Breast epithelium (tissue), 4 donors: Measurements from ENCODE around the gene MTR. TPM values are rescaled to one million over a fixed set of nuclear protein-coding genes. Genes with fewer than 3 reads are reported as not detected.

Experiments used
- DNase-seq, 2 donors: peaks; one replicate each; pipeline ENCODE4 v3.0.0-alpha.2; 2019; ENCODE audit warnings: low spot score in 2 of 2
- H3K27ac ChIP-seq, 2 donors: fragments of 200-600 bp; sonication (generic) in 1 of 2; one replicate each; pipeline ENCODE4 v1.5.1; 2016 to 2019; ENCODE audit warnings: mild to moderate bottlenecking in 1 of 2
- H3K27me3 ChIP-seq, 2 donors: fragments of 200-600 bp; sonication (generic) in 1 of 2; one replicate each; pipeline versions ENCODE4 v1.5.1 to v1.6.0; 2017 to 2019; ENCODE audit warnings: control low read depth in 1 of 2, mild to moderate bottlenecking in 1 of 2
- H3K36me3 ChIP-seq: fragments of 200-600 bp; one replicate; pipeline ENCODE4 v1.5.1; 2019
- H3K4me1 ChIP-seq, 2 donors: fragments of 200-600 bp; sonication (generic); one replicate each; pipeline ENCODE4 v1.5.1; 2016 to 2019; ENCODE audit warnings: control low read depth in 1 of 2
- H3K4me3 ChIP-seq, 3 donors: fragments of 200-600 bp; sonication (generic); 1 replicate in 2 of 3; 2 replicates in 1 of 3; pipeline ENCODE4 v1.5.1; 2016 to 2019; ENCODE audit warnings: mild to moderate bottlenecking in 3 of 3, moderate library complexity in 2 of 3
- H3K9me3 ChIP-seq, 2 donors: fragments of 200-600 bp; sonication (generic) in 1 of 2; one replicate each; pipeline ENCODE4 v1.5.1; 2016 to 2019; ENCODE audit warnings: control low read depth in 1 of 2
- CTCF ChIP-seq, 3 donors: fragments of 450-650 bp; IDR thresholded peaks; one replicate each; pipeline ENCODE4 v1.5.1; 2016 to 2017; ENCODE audit warnings: antibody characterized with exemption in 3 of 3, mild to moderate bottlenecking in 3 of 3, moderate library complexity in 3 of 3
- POLR2A ChIP-seq: fragments of 450-650 bp; IDR thresholded peaks from one replicate; pipeline ENCODE4 v1.6.1; 2016; ENCODE audit warnings: antibody characterized with exemption, mild to moderate bottlenecking, moderate library complexity
- POLR2AphosphoS5 ChIP-seq, 3 donors: sonication (generic); formaldehyde crosslinking; IDR thresholded peaks; one replicate each; pipeline ENCODE4 v1.6.1; 2017; ENCODE audit warnings: antibody characterized with exemption in 3 of 3
- intact Hi-C: fragments of 100-400 bp; cut with DNase I; formaldehyde crosslinking; loops from one replicate; pipeline ENCODE4 v1.15.1; 2023; ENCODE audit warnings: low total_unique reads
- total RNA-seq, 3 donors: library from RNA; depleted of rRNA; stranded (reverse); fragments of >200 nt; gene quantifications; one replicate each; pipeline ENCODE4 v1.1.0, GENCODE V29; 2016

Gene MTR
- total RNA-seq, 3 donors from 2014 or later: 30.5 to 32.3 (median 31.7) TPM

- no peaks in the 10 kb centered on the region for H3K36me3 ChIP-seq
- H3K27me3 ChIP-seq: no peaks in the 10 kb centered on the region
- no peak for DNase-seq
- H3K27ac ChIP-seq: no peak overlapping the region
- intact Hi-C loops: no loop called here
- no peaks in the 10 kb centered on the region for H3K9me3 ChIP-seq
- no peak overlapping the region for H3K4me3 ChIP-seq
- H3K4me1 ChIP-seq: no peaks in the 10 kb centered on the region
- TF ChIP-seq POLR2A (no peak), CTCF (IDR thresholded peaks at IDR 0.05) (no peak), POLR2AphosphoS5 (IDR thresholded peaks at IDR 0.05) (no peak)
These were observed 43.7 kb upstream of the MTR start for GRCh38 chr1:236751385-236751784.

- no peak overlapping the region for H3K27ac ChIP-seq
- no peaks in the 10 kb centered on the region for H3K4me1 ChIP-seq
- no peak overlapping the region for H3K4me3 ChIP-seq
- intact Hi-C loops: no loop called here
- H3K9me3 ChIP-seq: no peaks in the 10 kb centered on the region
- TF ChIP-seq CTCF (IDR thresholded peaks at IDR 0.05): no peak
- no peak for TF ChIP-seq POLR2A
- TF ChIP-seq POLR2AphosphoS5 (IDR thresholded peaks at IDR 0.05): no peak
- no peaks in the 10 kb centered on the region for H3K27me3 ChIP-seq
- no peaks in the 10 kb centered on the region for H3K36me3 ChIP-seq
- no peak for DNase-seq
These were observed 43.2 kb upstream of the MTR start for GRCh38 chr1:236751935-236752334.

- Histone ChIP-seq H3K9me3 (no peaks in the 10 kb centered on the region), H3K36me3 (no peaks in the 10 kb centered on the region), H3K4me3 (no peak overlapping the region), H3K27ac (no peak overlapping the region), H3K27me3 (no peaks in the 10 kb centered on the region), H3K4me1 (no peaks in the 10 kb centered on the region)
- DNase-seq: no peak
- intact Hi-C loops: no loop called here
- no peak for TF ChIP-seq POLR2AphosphoS5 (IDR thresholded peaks at IDR 0.05)
- no peak for TF ChIP-seq CTCF (IDR thresholded peaks at IDR 0.05)
- TF ChIP-seq POLR2A: no peak
These were observed 41.6 kb upstream of the MTR start for GRCh38 chr1:236753516-236753915.

GRCh38 chr1:236753964-236754363, 41.1 kb upstream of the MTR start:
- Histone ChIP-seq H3K36me3 (no peaks in the 10 kb centered on the region), H3K27ac (no peak overlapping the region), H3K27me3 (no peaks in the 10 kb centered on the region), H3K9me3 (no peaks in the 10 kb centered on the region), H3K4me3 (no peak overlapping the region), H3K4me1 (no peaks in the 10 kb centered on the region)
- intact Hi-C loops: no loop called here
- no peak for TF ChIP-seq POLR2AphosphoS5 (IDR thresholded peaks at IDR 0.05)
- TF ChIP-seq POLR2A: no peak
- TF ChIP-seq CTCF (IDR thresholded peaks at IDR 0.05): no peak
- DNase-seq: no peak

GRCh38 chr1:236754525-236755210, 40.4 kb upstream of the MTR start:
- no peaks in the 10 kb centered on the region for H3K9me3 ChIP-seq
- no peak for DNase-seq
- H3K27me3 ChIP-seq: no peaks in the 10 kb centered on the region
- H3K4me3 ChIP-seq: no peak overlapping the region
- H3K27ac ChIP-seq: no peak overlapping the region
- no peak for TF ChIP-seq POLR2A
- no peak for TF ChIP-seq CTCF (IDR thresholded peaks at IDR 0.05)
- no peak for TF ChIP-seq POLR2AphosphoS5 (IDR thresholded peaks at IDR 0.05)
- H3K4me1 ChIP-seq: no peaks in the 10 kb centered on the region
- H3K36me3 ChIP-seq: no peaks in the 10 kb centered on the region
- intact Hi-C loops: no loop called here
